ENCODE results near the gene COQ10A. TPM values are rescaled to one million over a fixed set of nuclear protein-coding genes. Genes with fewer than 3 reads are reported as not detected.
A peak's percentile ranks its signal among the peaks of the same experiment; 100 is the strongest.

COQ10A gene
- total RNA-seq, 2 experiments from 2014 or later, result 7.9 to 9.6 TPM

GRCh38 chr12:56256326-56256960 lies 10.3 kb upstream of the COQ10A start:
- no peak for TF ChIP-seq CTCF (IDR thresholded peaks at IDR 0.05)
- Mint-ChIP-seq H3K4me3 (peak overlapping the region; percentile 88), H3K9me3 (no peaks in the 10 kb centered on the region), H3K27me3 (no peaks in the 10 kb centered on the region), H3K27ac (peak overlapping the region; percentile 26), H3K36me3 (ENCODE audit: low read depth) (peaks cover 28% of the 10 kb centered on the region), H3K4me1 (ENCODE audit: low read depth) (peaks cover 19% of the 10 kb centered on the region)
- CTCF ChIA-PET, result interaction anchor here (0.8 to 3.4 kb wide), 7 partner anchors 12 to 250 kb away, joined by 3 to 40 read pairs (median 5); partner anchors contain the start of genes CNPY2, COQ10A, SMARCC2 and ZC3H10
- POLR2A ChIA-PET, result interaction anchor here (0.6 to 3.5 kb wide), 9 partner anchors 9 to 215 kb away, joined by 3 to 17 read pairs (median 10); partner anchors contain the start of genes CNPY2, COQ10A, CS and RNF41
- intact Hi-C loops (cut with micrococcal nuclease), result loop anchor here (5.0 to 10.0 kb wide), 2 partner anchors 64 to 132 kb away; partner anchors contain the start of gene ESYT1
- ATAC-seq, result no peak
- peak; percentile 19 for DNase-seq

- no peak for DNase-seq
- no peaks in the 10 kb centered on the region for H3K27me3 Mint-ChIP-seq
- H3K27ac Mint-ChIP-seq, result peak overlapping the region; percentile 26
- peaks cover 24% of the 10 kb centered on the region for H3K36me3 Mint-ChIP-seq (ENCODE audit: low read depth)
- intact Hi-C loops (cut with micrococcal nuclease), result loop anchor here (5.0 to 10.0 kb wide), 2 partner anchors 65 to 132 kb away; partner anchors contain the start of gene ESYT1
- no peak for ATAC-seq
- peak overlapping the region; percentile 88 for H3K4me3 Mint-ChIP-seq
- ChIA-PET CTCF (interaction anchor here (0.8 to 3.4 kb wide), 10 partner anchors 11 to 249 kb away, joined by 3 to 40 read pairs (median 6); partner anchors contain the start of genes CNPY2, COQ10A, RNF41 and ZC3H10), POLR2A (interaction anchor here (0.6 to 3.5 kb wide), 11 partner anchors 9 to 214 kb away, joined by 3 to 17 read pairs (median 7); partner anchors contain the start of genes CNPY2, COQ10A, CS and RNF41)
- H3K4me1 Mint-ChIP-seq (ENCODE audit: low read depth), result peaks cover 19% of the 10 kb centered on the region
- H3K9me3 Mint-ChIP-seq, result no peaks in the 10 kb centered on the region
- no peak for TF ChIP-seq CTCF (IDR thresholded peaks at IDR 0.05)
These were observed 9.7 kb upstream of the COQ10A start for GRCh38 chr12:56257071-56257470.

DNA sequence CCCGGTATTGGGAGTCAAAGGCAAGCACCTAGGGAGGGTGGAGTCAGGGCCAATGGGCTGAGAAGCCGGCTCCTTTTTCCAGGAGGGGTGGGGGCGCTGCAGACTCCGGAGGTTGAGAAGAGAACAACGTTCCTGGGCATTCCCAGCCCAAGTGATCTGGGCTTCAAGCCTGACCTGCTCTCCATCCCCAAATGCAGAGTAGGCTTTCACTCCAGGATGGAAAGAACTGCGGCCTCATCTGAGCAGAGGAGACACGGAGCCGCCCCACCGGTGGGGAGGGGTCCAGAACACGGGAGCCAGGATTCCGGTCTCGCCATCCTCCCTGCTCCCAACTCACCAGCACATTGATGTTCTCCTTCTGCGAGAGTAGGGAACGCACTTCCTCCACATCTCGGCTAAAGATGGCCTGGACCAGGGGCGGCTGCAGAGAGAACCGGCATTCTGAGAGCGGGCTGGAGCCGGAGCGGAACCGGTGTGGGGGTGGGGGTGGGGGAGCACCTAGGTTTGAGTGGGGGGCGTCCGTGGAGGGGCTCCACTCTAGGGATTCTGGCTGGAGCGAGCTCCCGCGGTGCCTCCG lies 9.2 kb upstream of the COQ10A start:
- intact Hi-C loops (cut with micrococcal nuclease), result loop anchor here (5.0 to 10.0 kb wide), 2 partner anchors 65 to 133 kb away; partner anchors contain the start of gene ESYT1
- Mint-ChIP-seq H3K4me3 (peak overlapping the region; percentile 88), H3K9me3 (no peaks in the 10 kb centered on the region), H3K4me1 (ENCODE audit: low read depth) (peaks cover 19% of the 10 kb centered on the region), H3K36me3 (ENCODE audit: low read depth) (peaks cover 24% of the 10 kb centered on the region), H3K27ac (peak overlapping the region; percentile 73), H3K27me3 (no peaks in the 10 kb centered on the region)
- peak; percentile 5 for DNase-seq
- TF ChIP-seq CTCF (IDR thresholded peaks at IDR 0.05), result no peak
- POLR2A ChIA-PET, result interaction anchor here (0.6 to 3.5 kb wide), 12 partner anchors 10 to 213 kb away, joined by 3 to 17 read pairs (median 6); partner anchors contain the start of genes CNPY2, COQ10A, CS and RNF41
- CTCF ChIA-PET, result interaction anchor here (0.6 to 3.4 kb wide), 24 partner anchors 11 to 249 kb away, joined by 3 to 40 read pairs (median 4); partner anchors contain the start of genes CNPY2, COQ10A, MYL6B and RNF41
- ATAC-seq, result peak; percentile 9

- peak within 1 kb of the TSS; percentile 88 for H3K4me3 Mint-ChIP-seq
- ATAC-seq, result peak; percentile 94
- POLR2A ChIA-PET, result interaction anchor here (0.7 to 3.5 kb wide), 12 partner anchors 9 to 192 kb away, joined by 3 to 17 read pairs (median 6); partner anchors contain the start of genes CNPY2, COQ10A, RNF41 and SMARCC2
- intact Hi-C loops (cut with micrococcal nuclease), result loop anchor here (5.0 to 10.0 kb wide), 2 partner anchors 66 to 133 kb away; partner anchors contain the start of gene ESYT1
- DNase-seq, result peak; percentile 81
- H3K27me3 Mint-ChIP-seq, result no peaks in the 10 kb centered on the region
- peaks cover 18% of the 10 kb centered on the region for H3K36me3 Mint-ChIP-seq (ENCODE audit: low read depth)
- CTCF ChIA-PET, result interaction anchor here (0.6 to 3.4 kb wide), 30 partner anchors 10 to 256 kb away, joined by 3 to 40 read pairs (median 4); partner anchors contain the start of genes COQ10A, MYL6B, RNF41 and SMARCC2
- H3K27ac Mint-ChIP-seq, result peak within 1 kb of the TSS; percentile 87
- TF ChIP-seq CTCF (IDR thresholded peaks at IDR 0.05), result peak; percentile 80
- H3K9me3 Mint-ChIP-seq, result no peaks in the 10 kb centered on the region
- H3K4me1 Mint-ChIP-seq (ENCODE audit: low read depth), result peaks cover 19% of the 10 kb centered on the region
These were observed 8.5 kb upstream of the COQ10A start, which contains the start of gene ANKRD52 for GRCh38 chr12:56258068-56258819. TSS of gene ANKRD52 (minus strand) at chr12:56258384. CDS start at chr12:56258269, 115 bp downstream.

Measured in activated CD8-positive, alpha-beta T cell treated with anti-CD3 and anti-CD28 coated beads for 36 hours (primary cell).